Measurements from ENCODE around the gene GRM2.

GRM2 gene

DNA sequence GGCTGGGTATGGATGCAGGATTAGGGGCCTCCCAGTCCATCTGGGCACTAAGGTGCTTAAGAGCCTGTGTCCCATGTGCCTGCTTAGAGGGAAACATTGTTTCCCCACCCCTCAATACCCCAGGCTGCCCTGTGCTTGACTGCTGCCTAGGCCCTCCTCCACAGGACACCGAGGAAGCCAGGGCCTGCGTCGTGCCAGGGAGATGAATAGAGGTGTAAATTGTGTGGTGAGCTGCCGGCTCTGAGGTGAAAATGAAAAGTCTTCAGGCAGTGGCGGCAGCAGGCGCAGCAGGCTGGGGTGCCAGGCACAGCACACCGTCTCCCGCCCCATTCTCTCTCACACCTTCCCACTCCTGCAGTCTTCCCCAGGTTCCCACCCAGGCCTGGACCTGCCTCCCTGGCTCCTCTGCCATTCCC, 13.9 kb upstream of the GRM2 start:
- Histone ChIP-seq H3K27me3 (ENCODE audit: control insufficient read depth, insufficient read depth, low read length) (no peaks in the 10 kb centered on the region), H3K4me1 (ENCODE audit: control insufficient read depth, low read depth, low read length) (no peaks in the 10 kb centered on the region), H3K36me3 (ENCODE audit: control insufficient read depth, low read depth, low read length) (no peaks in the 10 kb centered on the region), H3K9me3 (ENCODE audit: control insufficient read depth, low read depth, low read length) (no peaks in the 10 kb centered on the region), H3K27ac (ENCODE audit: low read length) (no peak overlapping the region), H3K4me3 (ENCODE audit: low read length) (no peak overlapping the region), H3K9ac (ENCODE audit: low read length) (no peak overlapping the region)

DNA sequence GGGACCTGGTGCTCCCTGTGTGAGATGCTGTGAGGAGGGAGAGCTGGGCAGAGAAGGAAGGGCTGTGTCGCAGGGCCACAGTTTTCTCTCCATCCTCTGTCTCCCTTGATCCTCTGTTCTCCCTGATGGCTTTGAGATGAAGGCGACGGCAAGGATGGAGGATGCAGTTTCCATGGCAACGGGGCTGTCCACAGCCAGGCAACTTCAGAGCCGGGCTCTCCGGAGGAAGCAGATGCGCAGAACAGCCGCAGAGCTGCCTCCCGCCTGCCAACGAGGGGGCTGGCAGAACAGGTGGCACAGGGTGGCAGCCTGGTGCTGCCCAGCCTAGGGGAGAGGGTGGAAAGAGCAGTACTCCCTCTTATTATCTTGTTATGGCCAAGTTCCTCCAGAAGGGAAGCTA, 9.9 kb upstream of the GRM2 start:
- Histone ChIP-seq H3K9me3 (ENCODE audit: control insufficient read depth, low read depth, low read length) (no peaks in the 10 kb centered on the region), H3K4me3 (ENCODE audit: low read length) (no peak overlapping the region), H3K36me3 (ENCODE audit: control insufficient read depth, low read depth, low read length) (no peaks in the 10 kb centered on the region), H3K9ac (ENCODE audit: low read length) (no peak overlapping the region), H3K4me1 (ENCODE audit: control insufficient read depth, low read depth, low read length) (no peaks in the 10 kb centered on the region), H3K27ac (ENCODE audit: low read length) (no peak overlapping the region), H3K27me3 (ENCODE audit: control insufficient read depth, insufficient read depth, low read length) (no peaks in the 10 kb centered on the region)

DNA sequence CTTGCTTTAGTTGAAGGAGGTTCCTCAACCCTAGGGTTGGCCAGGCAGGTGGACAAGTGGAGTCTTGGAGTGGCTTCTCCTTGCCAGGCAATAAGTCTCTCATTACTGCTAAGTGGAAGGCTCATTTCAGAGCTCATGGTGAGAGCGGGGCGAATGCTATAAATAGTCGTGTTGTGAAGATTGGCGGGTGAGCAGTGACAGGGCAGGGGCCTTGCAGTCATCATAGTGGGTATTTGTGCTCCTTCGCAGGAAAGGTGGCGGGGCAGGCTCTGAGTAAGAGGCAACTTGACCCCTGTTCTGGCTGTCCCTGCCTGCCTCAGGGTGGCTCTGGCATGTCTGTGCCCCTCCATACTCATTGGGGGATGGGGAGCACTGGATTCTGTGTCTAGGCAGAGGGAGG, 8.7 kb upstream of the GRM2 start:
- no peak overlapping the region for H3K4me3 ChIP-seq (ENCODE audit: low read length)
- H3K36me3 ChIP-seq (ENCODE audit: control insufficient read depth, low read depth, low read length): no peaks in the 10 kb centered on the region
- no peaks in the 10 kb centered on the region for H3K27me3 ChIP-seq (ENCODE audit: control insufficient read depth, insufficient read depth, low read length)
- H3K9me3 ChIP-seq (ENCODE audit: control insufficient read depth, low read depth, low read length): no peaks in the 10 kb centered on the region
- no peak overlapping the region for H3K9ac ChIP-seq (ENCODE audit: low read length)
- H3K27ac ChIP-seq (ENCODE audit: low read length): no peak overlapping the region
- peaks cover 7% of the 10 kb centered on the region for H3K4me1 ChIP-seq (ENCODE audit: control insufficient read depth, low read depth, low read length)

DNA sequence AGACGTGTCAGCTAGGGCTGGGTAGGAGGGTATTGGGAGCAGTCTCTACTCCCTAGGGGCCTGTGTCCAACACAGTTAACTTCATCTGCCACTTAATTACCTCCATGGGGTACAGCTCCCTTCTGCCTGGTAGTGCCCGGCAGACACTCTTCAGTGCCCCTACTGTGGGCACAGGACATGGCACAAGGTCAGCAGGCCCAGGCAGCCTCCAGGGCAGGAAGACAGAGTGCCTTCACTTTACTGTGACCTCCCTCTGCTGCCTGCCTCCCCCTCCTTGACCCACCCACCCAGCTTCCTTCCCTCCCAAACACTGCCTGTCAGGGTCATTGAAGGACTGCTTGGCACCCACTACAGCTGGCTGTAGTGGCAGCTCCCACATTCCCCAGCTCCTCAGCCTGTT, 6.5 kb upstream of the GRM2 start:
- no peak overlapping the region for H3K4me3 ChIP-seq (ENCODE audit: low read length)
- H3K27me3 ChIP-seq (ENCODE audit: control insufficient read depth, insufficient read depth, low read length): no peaks in the 10 kb centered on the region
- H3K27ac ChIP-seq (ENCODE audit: low read length): no peak overlapping the region
- H3K4me1 ChIP-seq (ENCODE audit: control insufficient read depth, low read depth, low read length): peaks cover 16% of the 10 kb centered on the region
- no peaks in the 10 kb centered on the region for H3K9me3 ChIP-seq (ENCODE audit: control insufficient read depth, low read depth, low read length)
- no peak overlapping the region for H3K9ac ChIP-seq (ENCODE audit: low read length)
- no peaks in the 10 kb centered on the region for H3K36me3 ChIP-seq (ENCODE audit: control insufficient read depth, low read depth, low read length)

DNA sequence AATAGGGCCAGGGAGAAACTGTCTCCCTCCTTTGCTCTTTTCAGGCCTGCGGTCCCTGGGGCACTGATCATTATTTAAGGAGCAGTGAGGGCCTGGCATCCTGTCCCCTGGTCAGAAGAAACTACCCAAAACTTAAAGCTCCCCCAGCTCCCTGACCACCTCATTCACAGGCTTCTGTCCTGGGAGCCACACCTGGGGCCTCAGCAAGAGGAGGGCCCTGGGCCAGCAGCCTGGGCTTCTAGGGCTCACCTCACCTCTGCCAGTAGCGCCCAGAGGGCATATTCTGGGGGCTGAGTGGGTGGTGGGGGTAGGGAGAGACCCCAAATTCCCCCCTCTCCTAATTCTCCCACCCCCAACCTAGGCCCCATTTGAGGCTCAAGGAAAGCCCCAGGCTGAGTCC, 4.7 kb upstream of the GRM2 start:
- H3K27ac ChIP-seq (ENCODE audit: low read length): no peak overlapping the region
- no peak overlapping the region for H3K9ac ChIP-seq (ENCODE audit: low read length)
- H3K27me3 ChIP-seq (ENCODE audit: control insufficient read depth, insufficient read depth, low read length): peaks cover 2% of the 10 kb centered on the region
- no peak overlapping the region for H3K4me3 ChIP-seq (ENCODE audit: low read length)
- H3K9me3 ChIP-seq (ENCODE audit: control insufficient read depth, low read depth, low read length): no peaks in the 10 kb centered on the region
- peaks cover 16% of the 10 kb centered on the region for H3K4me1 ChIP-seq (ENCODE audit: control insufficient read depth, low read depth, low read length)
- H3K36me3 ChIP-seq (ENCODE audit: control insufficient read depth, low read depth, low read length): no peaks in the 10 kb centered on the region

DNA sequence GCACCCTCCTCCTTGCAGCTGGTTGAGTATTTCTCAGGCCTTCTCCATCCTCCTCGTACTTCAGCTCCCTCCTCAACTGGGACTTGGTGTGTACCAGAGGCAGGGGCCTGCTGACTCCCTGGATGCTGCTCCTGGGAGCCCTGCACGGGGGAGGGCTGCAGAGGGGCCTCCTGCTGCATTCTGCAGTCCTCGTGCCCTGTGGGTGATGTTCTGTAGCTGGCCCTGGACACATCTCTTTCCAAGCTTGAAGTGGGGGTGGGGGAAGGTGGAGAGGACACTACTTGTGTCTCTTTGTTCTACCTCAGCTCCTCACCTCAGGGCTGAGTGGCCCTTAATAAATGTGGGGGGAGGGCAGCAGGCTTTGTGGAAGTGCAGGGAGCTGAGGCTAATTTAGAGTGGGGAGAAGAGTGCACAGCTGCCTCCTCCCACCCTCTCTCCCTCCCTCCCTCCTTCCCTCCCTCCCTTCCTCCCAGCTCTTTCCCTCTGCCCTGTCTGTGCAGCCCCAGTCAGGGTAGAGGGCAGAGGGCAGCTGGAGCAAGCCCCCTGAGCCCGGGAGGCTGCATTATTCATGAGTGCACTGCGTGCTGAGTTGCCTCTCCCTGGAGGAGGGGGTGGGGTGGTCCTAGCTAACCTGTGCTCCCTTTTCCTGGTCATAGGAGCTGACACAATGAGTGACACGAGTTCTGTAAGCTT, 3.7 kb upstream of the GRM2 start:
- Histone ChIP-seq H3K9me3 (ENCODE audit: control insufficient read depth, low read depth, low read length) (no peaks in the 10 kb centered on the region), H3K4me1 (ENCODE audit: control insufficient read depth, low read depth, low read length) (peaks cover 16% of the 10 kb centered on the region), H3K27me3 (ENCODE audit: control insufficient read depth, insufficient read depth, low read length) (peaks cover 13% of the 10 kb centered on the region), H3K36me3 (ENCODE audit: control insufficient read depth, low read depth, low read length) (no peaks in the 10 kb centered on the region), H3K4me3 (ENCODE audit: low read length) (no peak overlapping the region), H3K27ac (ENCODE audit: low read length) (no peak overlapping the region), H3K9ac (ENCODE audit: low read length) (no peak overlapping the region)

DNA sequence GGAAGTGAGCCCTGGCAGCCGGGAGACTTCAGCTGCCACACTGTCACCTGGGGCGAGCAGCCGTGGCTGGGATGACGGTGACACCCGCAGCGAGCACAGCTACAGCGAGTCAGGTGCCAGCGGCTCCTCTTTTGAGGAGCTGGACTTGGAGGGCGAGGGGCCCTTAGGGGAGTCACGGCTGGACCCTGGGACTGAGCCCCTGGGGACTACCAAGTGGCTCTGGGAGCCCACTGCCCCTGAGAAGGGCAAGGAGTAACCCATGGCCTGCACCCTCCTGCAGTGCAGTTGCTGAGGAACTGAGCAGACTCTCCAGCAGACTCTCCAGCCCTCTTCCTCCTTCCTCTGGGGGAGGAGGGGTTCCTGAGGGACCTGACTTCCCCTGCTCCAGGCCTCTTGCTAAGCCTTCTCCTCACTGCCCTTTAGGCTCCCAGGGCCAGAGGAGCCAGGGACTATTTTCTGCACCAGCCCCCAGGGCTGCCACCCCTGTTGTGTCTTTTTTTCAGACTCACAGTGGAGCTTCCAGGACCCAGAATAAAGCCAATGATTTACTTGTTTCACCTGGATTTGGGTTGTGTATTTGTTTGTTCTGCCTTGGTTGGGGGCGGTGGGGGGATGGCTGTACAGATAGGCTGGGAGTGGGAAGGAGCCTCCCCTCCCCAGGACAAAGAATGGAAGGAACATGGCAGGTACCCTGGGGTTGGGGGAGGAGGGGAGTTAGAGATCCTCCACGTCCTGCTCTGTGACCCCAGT, 2.9 kb upstream of the GRM2 start:
- Histone ChIP-seq H3K27me3 (ENCODE audit: control insufficient read depth, insufficient read depth, low read length) (peaks cover 20% of the 10 kb centered on the region), H3K36me3 (ENCODE audit: control insufficient read depth, low read depth, low read length) (no peaks in the 10 kb centered on the region), H3K4me3 (ENCODE audit: low read length) (no peak overlapping the region), H3K9me3 (ENCODE audit: control insufficient read depth, low read depth, low read length) (no peaks in the 10 kb centered on the region), H3K27ac (ENCODE audit: low read length) (no peak overlapping the region), H3K9ac (ENCODE audit: low read length) (no peak overlapping the region), H3K4me1 (ENCODE audit: control insufficient read depth, low read depth, low read length) (peaks cover 16% of the 10 kb centered on the region)

DNA sequence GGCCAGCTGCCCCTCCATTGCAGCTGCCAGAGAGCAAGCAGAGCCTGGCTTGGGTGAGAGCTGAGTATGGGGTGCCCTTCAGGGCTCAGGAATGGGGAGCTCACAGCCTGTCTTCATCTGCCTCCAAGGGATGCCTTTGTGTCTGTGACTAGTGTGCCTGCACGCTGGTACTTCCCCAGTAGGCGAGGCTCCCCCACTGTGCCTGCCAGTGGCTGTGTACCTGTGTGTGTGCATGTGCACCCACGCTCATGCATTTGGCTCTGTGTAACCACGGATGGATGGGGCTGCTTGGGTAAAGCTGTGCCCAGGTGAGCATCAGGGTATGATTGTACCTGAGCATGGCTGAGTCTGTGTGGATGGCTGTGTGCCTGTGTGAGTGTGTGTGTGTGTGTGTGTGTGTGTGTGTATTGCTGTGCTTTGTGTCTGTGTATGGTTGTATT, 2.3 kb upstream of the GRM2 start:
- Histone ChIP-seq H3K36me3 (ENCODE audit: control insufficient read depth, low read depth, low read length) (no peaks in the 10 kb centered on the region), H3K9ac (ENCODE audit: low read length) (no peak overlapping the region), H3K4me3 (ENCODE audit: low read length) (no peak overlapping the region)

DNA sequence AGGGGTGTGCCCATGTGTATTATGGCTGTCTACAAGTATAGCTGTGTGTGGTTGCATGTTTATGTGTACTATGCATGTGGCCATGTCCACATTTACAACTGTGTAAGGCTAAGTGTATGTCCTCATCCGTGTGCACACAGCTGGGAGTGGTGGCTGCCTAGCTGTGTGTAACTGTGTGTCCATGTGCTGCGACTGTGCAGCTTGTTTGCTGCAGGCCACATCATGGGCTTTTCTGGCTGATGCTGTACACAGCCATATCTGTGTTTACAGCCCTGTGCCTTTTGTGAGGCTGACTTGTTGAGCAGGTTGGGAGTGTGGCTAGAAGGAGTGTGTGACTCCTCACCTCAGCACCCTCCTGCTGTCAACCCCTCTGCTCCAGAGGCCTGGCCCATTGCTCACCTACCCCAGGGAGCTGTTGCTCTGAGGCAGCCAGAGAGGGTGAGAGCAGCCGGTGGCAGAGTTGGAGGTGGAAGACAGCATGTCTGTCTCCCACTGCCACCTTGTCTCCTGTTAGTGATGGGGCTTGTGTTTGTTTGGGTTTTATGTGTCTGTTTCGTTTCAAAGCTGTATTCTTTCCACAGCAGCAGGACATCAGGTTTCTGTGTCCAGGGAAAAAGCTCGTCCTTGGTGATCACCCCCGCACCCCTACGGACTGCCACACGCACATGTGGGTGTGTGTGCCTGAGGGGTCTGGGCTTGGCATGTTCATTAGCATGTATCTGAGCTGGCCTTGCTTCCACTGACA, 1.4 kb upstream of the GRM2 start:
- peaks cover 24% of the 10 kb centered on the region for H3K27me3 ChIP-seq (ENCODE audit: control insufficient read depth, insufficient read depth, low read length)
- H3K9ac ChIP-seq (ENCODE audit: low read length): no peak overlapping the region
- peaks cover 16% of the 10 kb centered on the region for H3K4me1 ChIP-seq (ENCODE audit: control insufficient read depth, low read depth, low read length)
- no peaks in the 10 kb centered on the region for H3K36me3 ChIP-seq (ENCODE audit: control insufficient read depth, low read depth, low read length)
- no peak overlapping the region for H3K4me3 ChIP-seq (ENCODE audit: low read length)
- no peak overlapping the region for H3K27ac ChIP-seq (ENCODE audit: low read length)
- H3K9me3 ChIP-seq (ENCODE audit: control insufficient read depth, low read depth, low read length): no peaks in the 10 kb centered on the region

More for the DNA sequence above, 2.3 kb upstream of the GRM2 start:
- peaks cover 24% of the 10 kb centered on the region for H3K27me3 ChIP-seq (ENCODE audit: control insufficient read depth, insufficient read depth, low read length)
- peaks cover 16% of the 10 kb centered on the region for H3K4me1 ChIP-seq (ENCODE audit: control insufficient read depth, low read depth, low read length)
- H3K9me3 ChIP-seq (ENCODE audit: control insufficient read depth, low read depth, low read length): no peaks in the 10 kb centered on the region
- H3K27ac ChIP-seq (ENCODE audit: low read length): no peak overlapping the region

DNA sequence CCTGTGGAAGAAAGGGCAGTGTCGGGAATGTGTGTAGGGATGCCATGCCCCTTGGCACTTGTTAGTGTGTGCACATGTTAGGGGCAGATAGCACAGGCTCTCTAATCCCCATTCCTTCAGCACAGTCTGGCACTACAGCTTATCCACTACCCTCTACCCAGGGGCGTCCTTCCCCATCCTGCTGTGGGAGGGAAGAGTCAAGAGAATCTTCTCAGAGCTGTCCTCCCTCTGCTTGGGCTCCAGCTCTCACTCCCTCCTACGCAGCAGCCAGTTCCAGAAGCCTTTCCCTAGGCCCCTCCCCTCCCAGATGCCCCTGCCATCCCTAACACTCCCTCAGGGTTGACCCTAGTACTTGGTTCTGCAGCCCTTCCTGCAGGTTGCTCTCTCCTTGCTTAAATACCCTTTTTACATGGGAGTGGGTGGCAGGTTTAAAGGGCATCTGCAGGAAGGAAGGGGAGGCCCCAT, 815 bp upstream of the GRM2 start:
- peaks cover 16% of the 10 kb centered on the region for H3K4me1 ChIP-seq (ENCODE audit: control insufficient read depth, low read depth, low read length)
- no peak overlapping the region for H3K9ac ChIP-seq (ENCODE audit: low read length)
- peaks cover 24% of the 10 kb centered on the region for H3K27me3 ChIP-seq (ENCODE audit: control insufficient read depth, insufficient read depth, low read length)
- no peak overlapping the region for H3K27ac ChIP-seq (ENCODE audit: low read length)
- H3K9me3 ChIP-seq (ENCODE audit: control insufficient read depth, low read depth, low read length): no peaks in the 10 kb centered on the region
- H3K4me3 ChIP-seq (ENCODE audit: low read length): no peak overlapping the region
- no peaks in the 10 kb centered on the region for H3K36me3 ChIP-seq (ENCODE audit: control insufficient read depth, low read depth, low read length)

DNA sequence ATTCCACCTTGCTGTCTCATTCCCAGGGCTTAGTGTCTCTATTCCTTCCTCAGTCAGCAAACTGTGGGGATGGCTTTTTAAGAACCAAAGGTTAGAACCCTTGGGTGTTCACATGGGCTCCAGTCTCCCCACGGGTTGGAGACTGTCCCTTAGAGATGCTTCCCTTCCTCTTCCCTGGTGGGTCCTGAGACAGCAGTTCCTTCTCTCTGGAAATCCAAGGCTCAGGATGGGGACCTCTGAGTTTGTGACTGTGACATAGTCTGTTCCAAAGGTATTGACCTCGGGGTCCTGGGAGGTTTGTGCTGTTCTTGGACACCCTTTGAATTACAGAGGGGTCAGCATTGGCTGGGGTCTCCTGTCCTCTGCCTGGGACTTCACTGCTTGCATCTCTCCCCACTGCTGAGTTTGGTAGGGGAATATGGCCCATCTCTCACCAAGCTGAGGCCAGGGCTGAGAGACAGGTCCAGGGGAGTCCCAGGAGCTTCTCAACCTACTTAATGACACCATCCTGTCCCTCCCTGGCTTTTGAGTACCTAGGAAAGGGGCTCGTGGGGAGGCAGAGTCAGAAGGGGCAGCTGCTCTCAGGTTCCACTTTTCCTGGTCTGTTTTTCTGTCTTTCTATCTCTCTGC, 1.5 kb downstream of the GRM2 start:
- Histone ChIP-seq H3K4me3 (ENCODE audit: low read length) (no peak overlapping the region), H3K27me3 (ENCODE audit: control insufficient read depth, insufficient read depth, low read length) (peaks cover 24% of the 10 kb centered on the region), H3K9me3 (ENCODE audit: control insufficient read depth, low read depth, low read length) (no peaks in the 10 kb centered on the region)

More for the DNA sequence above, 1.5 kb downstream of the GRM2 start:
- Histone ChIP-seq H3K4me1 (ENCODE audit: control insufficient read depth, low read depth, low read length) (peaks cover 9% of the 10 kb centered on the region), H3K27ac (ENCODE audit: low read length) (no peak overlapping the region), H3K9ac (ENCODE audit: low read length) (no peak overlapping the region), H3K36me3 (ENCODE audit: control insufficient read depth, low read depth, low read length) (no peaks in the 10 kb centered on the region)
